WTC11 (cell line): ENCODE data around the gene C1orf198.

Experiments used
- FOXJ3 ChIP-seq: sonication (generic); formaldehyde crosslinking; IDR thresholded peaks from 2 replicates; pipeline ENCODE4 v1.9.0; 2021; ENCODE audit warnings: missing genetic modification reagents, mild to moderate bottlenecking, borderline replicate concordance
- FOXK1 ChIP-seq: sonication (generic); formaldehyde crosslinking; IDR thresholded peaks from 2 replicates; pipeline ENCODE4 v1.8.0; 2022; ENCODE audit warnings: mild to moderate bottlenecking, moderate library complexity, missing genetic modification reagents
- GRHL2 ChIP-seq: fragments of 250-450 bp; sonication (Bioruptor Pico); IDR thresholded peaks from 2 replicates; pipeline ENCODE4 v1.8.0; 2022; ENCODE audit warnings: mild to moderate bottlenecking, moderate library complexity; ENCODE audit not compliant: insufficient replicate concordance, severe bottlenecking
- JAZF1 ChIP-seq: fragments of 250-450 bp; sonication (Bioruptor Pico); IDR thresholded peaks from 2 replicates; pipeline ENCODE4 v1.9.0; 2021; ENCODE audit warnings: moderate library complexity, mild to moderate bottlenecking, inconsistent platforms
- KAT7 ChIP-seq: sonication (generic); formaldehyde crosslinking; IDR thresholded peaks from 2 replicates; pipeline ENCODE4 v1.8.1; 2023; ENCODE audit warnings: missing genetic modification reagents, mild to moderate bottlenecking, borderline replicate concordance
- NR1H2 ChIP-seq: sonication (generic); formaldehyde crosslinking; IDR thresholded peaks from 2 replicates; pipeline ENCODE4 v1.9.0; 2021; ENCODE audit warnings: mild to moderate bottlenecking, moderate library complexity, missing genetic modification reagents
- OVOL2 ChIP-seq: fragments of 250-450 bp; sonication (Bioruptor Pico); IDR thresholded peaks from 2 replicates; pipeline ENCODE4 v1.9.0; 2021; ENCODE audit warnings: mild to moderate bottlenecking, borderline replicate concordance
- PRRX2 ChIP-seq: fragments of 250-450 bp; sonication (Bioruptor Pico); IDR thresholded peaks from 2 replicates; pipeline ENCODE4 v1.8.0; 2021; ENCODE audit warnings: mild to moderate bottlenecking
- RELA ChIP-seq: sonication (generic); formaldehyde crosslinking; IDR thresholded peaks from 2 replicates; pipeline ENCODE4 v1.8.1; 2022; ENCODE audit warnings: missing genetic modification reagents, mild to moderate bottlenecking, borderline replicate concordance
- RORB ChIP-seq: fragments of 250-450 bp; sonication (Bioruptor Pico); IDR thresholded peaks from 2 replicates; pipeline ENCODE4 v1.9.0; 2021; ENCODE audit warnings: mild to moderate bottlenecking
- TF ChIP-seq, protein P1 (sequence below): sonication (generic); formaldehyde crosslinking; conservative IDR thresholded peaks from 2 replicates; pipeline ENCODE4 v1.8.1; 2022; ENCODE audit warnings: mild to moderate bottlenecking, missing genetic modification reagents
- TF ChIP-seq, protein P2 (sequence below): fragments of 200-600 bp; IDR thresholded peaks from 2 replicates; pipeline ENCODE4 v1.8.0; 2022; ENCODE audit warnings: antibody characterized with exemption
- TF ChIP-seq, protein P3 (sequence below): sonication (generic); formaldehyde crosslinking; IDR thresholded peaks from 2 replicates; pipeline ENCODE4 v1.8.1; 2023; ENCODE audit warnings: mild to moderate bottlenecking, missing genetic modification reagents, moderate library complexity
- TF ChIP-seq, protein P4 (sequence below): sonication (generic); formaldehyde crosslinking; IDR thresholded peaks from 2 replicates; pipeline ENCODE4 v1.8.1; 2023; ENCODE audit warnings: mild to moderate bottlenecking, missing genetic modification reagents, moderate library complexity

DNA sequence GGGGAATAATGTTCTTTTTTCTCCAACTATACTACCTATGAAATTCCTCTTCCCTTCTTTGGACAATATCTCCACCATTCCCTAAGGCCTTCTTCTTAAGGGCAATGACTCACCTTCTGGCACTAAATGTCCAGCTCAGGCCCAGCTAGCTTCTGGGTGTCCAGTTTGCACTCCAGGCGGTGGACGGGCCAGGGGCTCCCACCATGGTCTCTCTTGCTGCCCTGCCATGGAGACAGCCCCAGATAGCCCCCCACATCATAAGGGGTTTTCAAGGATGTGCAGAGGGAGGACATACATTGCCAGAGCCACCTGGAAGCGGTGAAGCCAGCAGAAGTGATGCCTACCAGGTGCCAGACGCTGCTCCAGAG, 43.8 kb downstream of the C1orf198 start:
- no peak for TF ChIP-seq FOXJ3 (CRISPR knock-in tag)
- TF ChIP-seq, protein P1, sequence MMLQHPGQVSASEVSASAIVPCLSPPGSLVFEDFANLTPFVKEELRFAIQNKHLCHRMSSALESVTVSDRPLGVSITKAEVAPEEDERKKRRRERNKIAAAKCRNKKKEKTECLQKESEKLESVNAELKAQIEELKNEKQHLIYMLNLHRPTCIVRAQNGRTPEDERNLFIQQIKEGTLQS (CRISPR knock-in tag), result no peak
- TF ChIP-seq GRHL2, result no peak
- TF ChIP-seq, protein P2, sequence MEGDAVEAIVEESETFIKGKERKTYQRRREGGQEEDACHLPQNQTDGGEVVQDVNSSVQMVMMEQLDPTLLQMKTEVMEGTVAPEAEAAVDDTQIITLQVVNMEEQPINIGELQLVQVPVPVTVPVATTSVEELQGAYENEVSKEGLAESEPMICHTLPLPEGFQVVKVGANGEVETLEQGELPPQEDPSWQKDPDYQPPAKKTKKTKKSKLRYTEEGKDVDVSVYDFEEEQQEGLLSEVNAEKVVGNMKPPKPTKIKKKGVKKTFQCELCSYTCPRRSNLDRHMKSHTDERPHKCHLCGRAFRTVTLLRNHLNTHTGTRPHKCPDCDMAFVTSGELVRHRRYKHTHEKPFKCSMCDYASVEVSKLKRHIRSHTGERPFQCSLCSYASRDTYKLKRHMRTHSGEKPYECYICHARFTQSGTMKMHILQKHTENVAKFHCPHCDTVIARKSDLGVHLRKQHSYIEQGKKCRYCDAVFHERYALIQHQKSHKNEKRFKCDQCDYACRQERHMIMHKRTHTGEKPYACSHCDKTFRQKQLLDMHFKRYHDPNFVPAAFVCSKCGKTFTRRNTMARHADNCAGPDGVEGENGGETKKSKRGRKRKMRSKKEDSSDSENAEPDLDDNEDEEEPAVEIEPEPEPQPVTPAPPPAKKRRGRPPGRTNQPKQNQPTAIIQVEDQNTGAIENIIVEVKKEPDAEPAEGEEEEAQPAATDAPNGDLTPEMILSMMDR, result no peak
- no peak for TF ChIP-seq PRRX2 (CRISPR knock-in tag)
- no peak for TF ChIP-seq JAZF1 (CRISPR knock-in tag)
- TF ChIP-seq OVOL2 (CRISPR knock-in tag), result no peak
- no peak for TF ChIP-seq FOXK1
- TF ChIP-seq NR1H2 (CRISPR knock-in tag), result no peak
- TF ChIP-seq, protein P3, sequence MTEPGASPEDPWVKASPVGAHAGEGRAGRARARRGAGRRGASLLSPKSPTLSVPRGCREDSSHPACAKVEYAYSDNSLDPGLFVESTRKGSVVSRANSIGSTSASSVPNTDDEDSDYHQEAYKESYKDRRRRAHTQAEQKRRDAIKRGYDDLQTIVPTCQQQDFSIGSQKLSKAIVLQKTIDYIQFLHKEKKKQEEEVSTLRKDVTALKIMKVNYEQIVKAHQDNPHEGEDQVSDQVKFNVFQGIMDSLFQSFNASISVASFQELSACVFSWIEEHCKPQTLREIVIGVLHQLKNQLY (CRISPR knock-in tag), result no peak
- TF ChIP-seq RORB (CRISPR knock-in tag), result no peak
- no peak for TF ChIP-seq RELA (CRISPR knock-in tag)
- no peak for TF ChIP-seq KAT7 (CRISPR knock-in tag)
- TF ChIP-seq, protein P4, sequence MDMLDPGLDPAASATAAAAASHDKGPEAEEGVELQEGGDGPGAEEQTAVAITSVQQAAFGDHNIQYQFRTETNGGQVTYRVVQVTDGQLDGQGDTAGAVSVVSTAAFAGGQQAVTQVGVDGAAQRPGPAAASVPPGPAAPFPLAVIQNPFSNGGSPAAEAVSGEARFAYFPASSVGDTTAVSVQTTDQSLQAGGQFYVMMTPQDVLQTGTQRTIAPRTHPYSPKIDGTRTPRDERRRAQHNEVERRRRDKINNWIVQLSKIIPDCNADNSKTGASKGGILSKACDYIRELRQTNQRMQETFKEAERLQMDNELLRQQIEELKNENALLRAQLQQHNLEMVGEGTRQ (CRISPR knock-in tag), result no peak
